OCI-LY3 (cell line): ENCODE results near the gene SNTN.

Experiments
- EZH2phosphoT487 ChIP-seq: fragments of 200-600 bp; shearing (Covaris generic); IDR thresholded peaks from 2 replicates; pipeline ENCODE4 v1.6.1; 2018; ENCODE audit warnings: antibody characterized with exemption, mixed run types, low read depth
- TF ChIP-seq, protein P1 (sequence below): fragments of 200-600, 300-600 bp; sonication (generic); IDR thresholded peaks from 2 replicates; pipeline ENCODE4 v1.5.1; 2014; ENCODE audit warnings: antibody characterized with exemption, low read length, low read depth

DNA sequence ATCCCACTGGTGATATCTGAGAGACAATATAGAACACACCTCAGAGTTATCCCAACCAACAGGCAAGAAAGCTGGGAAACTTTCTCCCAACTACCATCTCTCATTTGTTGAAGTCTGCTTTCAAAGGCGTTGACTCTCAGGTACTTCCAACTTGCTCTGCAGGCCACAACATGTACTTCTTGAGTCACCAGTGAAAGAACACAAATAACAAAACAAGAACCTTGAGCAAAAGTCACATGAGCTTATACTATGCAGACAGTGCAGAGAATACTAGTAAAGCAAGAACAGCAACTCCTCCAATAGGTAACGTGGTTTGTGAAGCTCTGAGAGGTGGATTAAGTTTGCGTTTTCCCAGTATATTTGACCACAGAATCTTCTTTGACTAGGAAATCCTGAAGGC lies 20.6 kb downstream of the SNTN start:
- TF ChIP-seq, protein P1, sequence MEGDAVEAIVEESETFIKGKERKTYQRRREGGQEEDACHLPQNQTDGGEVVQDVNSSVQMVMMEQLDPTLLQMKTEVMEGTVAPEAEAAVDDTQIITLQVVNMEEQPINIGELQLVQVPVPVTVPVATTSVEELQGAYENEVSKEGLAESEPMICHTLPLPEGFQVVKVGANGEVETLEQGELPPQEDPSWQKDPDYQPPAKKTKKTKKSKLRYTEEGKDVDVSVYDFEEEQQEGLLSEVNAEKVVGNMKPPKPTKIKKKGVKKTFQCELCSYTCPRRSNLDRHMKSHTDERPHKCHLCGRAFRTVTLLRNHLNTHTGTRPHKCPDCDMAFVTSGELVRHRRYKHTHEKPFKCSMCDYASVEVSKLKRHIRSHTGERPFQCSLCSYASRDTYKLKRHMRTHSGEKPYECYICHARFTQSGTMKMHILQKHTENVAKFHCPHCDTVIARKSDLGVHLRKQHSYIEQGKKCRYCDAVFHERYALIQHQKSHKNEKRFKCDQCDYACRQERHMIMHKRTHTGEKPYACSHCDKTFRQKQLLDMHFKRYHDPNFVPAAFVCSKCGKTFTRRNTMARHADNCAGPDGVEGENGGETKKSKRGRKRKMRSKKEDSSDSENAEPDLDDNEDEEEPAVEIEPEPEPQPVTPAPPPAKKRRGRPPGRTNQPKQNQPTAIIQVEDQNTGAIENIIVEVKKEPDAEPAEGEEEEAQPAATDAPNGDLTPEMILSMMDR: no peak
- no peak for TF ChIP-seq EZH2phosphoT487
